Activated T-helper 1 cell treated with anti-CD3 and anti-CD28 coated beads, Interleukin-12 subunit alpha, Interleukin-12 subunit beta, Interleukin-2, Interleukin-4 antibody, amounts not matched to agents 30 ng/mL and 10 ng/mL and 1 ng/mL, durations not matched to agents 14 hours and 24 hours and 36 hours (primary cell): ENCODE data around the gene STK38. TPM values are rescaled to one million over a fixed set of nuclear protein-coding genes. Genes with fewer than 3 reads are reported as not detected.
"Not testable (repeated sequence)": the region's sequence is repeated elsewhere in the genome, so short reads cannot be mapped to it uniquely, and the experiment has no call there.

Source experiments
- DNase-seq: peaks from one replicate; pipeline ENCODE4 v3.0.0; 2021; ENCODE audit warnings: low spot score
- H3K27ac Mint-ChIP-seq: one replicate; pipeline ENCODE4 v1.8.0; 2021; ENCODE audit warnings: mild to moderate bottlenecking, mixed read lengths
- H3K27me3 Mint-ChIP-seq: one replicate; pipeline ENCODE4 v1.8.0; 2022; ENCODE audit warnings: mild to moderate bottlenecking, moderate library complexity, mixed read lengths; ENCODE audit not compliant: insufficient read depth
- H3K36me3 Mint-ChIP-seq: one replicate; pipeline ENCODE4 v1.8.0; 2021; ENCODE audit warnings: low read depth, mixed read lengths
- H3K4me1 Mint-ChIP-seq: one replicate; pipeline ENCODE4 v1.8.0; 2021; ENCODE audit warnings: low read depth, mixed read lengths
- H3K4me3 Mint-ChIP-seq: one replicate; pipeline ENCODE4 v1.8.0; 2021; ENCODE audit warnings: mild to moderate bottlenecking, moderate library complexity, mixed read lengths
- H3K9me3 Mint-ChIP-seq: one replicate; pipeline ENCODE4 v1.8.0; 2021; ENCODE audit warnings: mixed read lengths
- intact Hi-C: fragments of 100-400 bp; cut with micrococcal nuclease; formaldehyde crosslinking; loops from one replicate; pipeline ENCODE4 v1.15.1; 2024
- total RNA-seq: library from RNA; stranded (reverse); gene quantifications from 2 replicates; pipeline ENCODE4 v1.2.3, GENCODE V29; 2022

STK38 gene
- total RNA-seq: 23.5 and 23.6 TPM in 2 replicates

- Mint-ChIP-seq H3K4me3 (peak within 1 kb of the TSS; percentile 95), H3K4me1 (peaks cover 50% of the 10 kb centered on the region), H3K27me3 (peaks cover 2% of the 10 kb centered on the region), H3K36me3 (peaks cover 7% of the 10 kb centered on the region), H3K9me3 (no peaks in the 10 kb centered on the region), H3K27ac (peak within 1 kb of the TSS; percentile 92)
- peak; percentile 84 for DNase-seq
- intact Hi-C loops: loop anchor here (1.0 to 10.0 kb wide), 6 partner anchors 47 to 422 kb away; partner anchors contain the start of genes CDKN1A and SRSF3
These were observed at the start of gene STK38 for GRCh38 chr6:36546920-36547645. Gene STK38, minus strand, starts transcription at chr6:36547479. Its CDS starts 7,277 bp downstream, at chr6:36540202.

GRCh38 chr6:36596356-36596755, 49.1 kb upstream of the STK38 start:
- H3K4me3 Mint-ChIP-seq: peak overlapping the region; percentile 97
- peak overlapping the region; percentile 100 for H3K27ac Mint-ChIP-seq
- intact Hi-C loops: loop anchor here (10.0 kb wide), 3 partner anchors 388 to 568 kb away; partner anchors contain the start of gene MTCH1
- DNase-seq: no peak
- H3K27me3 Mint-ChIP-seq: no peaks in the 10 kb centered on the region
- H3K4me1 Mint-ChIP-seq: peaks cover 62% of the 10 kb centered on the region
- no peaks in the 10 kb centered on the region for H3K9me3 Mint-ChIP-seq
- H3K36me3 Mint-ChIP-seq: peaks cover 68% of the 10 kb centered on the region

GRCh38 chr6:36594816-36595643, 47.8 kb upstream of the STK38 start:
- DNase-seq: no peak
- Mint-ChIP-seq H3K9me3 (no peaks in the 10 kb centered on the region), H3K4me3 (peak overlapping the region; percentile 97), H3K4me1 (peaks cover 52% of the 10 kb centered on the region), H3K27ac (peak overlapping the region; percentile 100), H3K36me3 (peaks cover 57% of the 10 kb centered on the region), H3K27me3 (no peaks in the 10 kb centered on the region)
- intact Hi-C loops: loop anchor here (1.0 to 10.0 kb wide), 9 partner anchors 9 to 570 kb away; partner anchors contain the start of genes MAPK14, MTCH1 and STK38

- intact Hi-C loops: loop anchor here (1.0 to 10.0 kb wide), 9 partner anchors 10 to 571 kb away; partner anchors contain the start of genes MAPK14, MTCH1 and STK38
- H3K9me3 Mint-ChIP-seq: no peaks in the 10 kb centered on the region
- peaks cover 44% of the 10 kb centered on the region for H3K4me1 Mint-ChIP-seq
- no peaks in the 10 kb centered on the region for H3K27me3 Mint-ChIP-seq
- DNase-seq: peak; percentile 96
- H3K36me3 Mint-ChIP-seq: peaks cover 49% of the 10 kb centered on the region
- peak within 1 kb of the TSS; percentile 97 for H3K4me3 Mint-ChIP-seq
- peak within 1 kb of the TSS; percentile 100 for H3K27ac Mint-ChIP-seq
These were observed 46.9 kb upstream of the STK38 start, which contains the start of gene SRSF3 for GRCh38 chr6:36594029-36594815. Gene SRSF3, plus strand, starts transcription at chr6:36594362. Its CDS starts 2,401 bp downstream, at chr6:36596763.

- Mint-ChIP-seq H3K36me3 (peaks cover 43% of the 10 kb centered on the region), H3K9me3 (no peaks in the 10 kb centered on the region), H3K4me1 (peaks cover 37% of the 10 kb centered on the region), H3K4me3 (peak overlapping the region; percentile 97), H3K27me3 (no peaks in the 10 kb centered on the region), H3K27ac (peak overlapping the region; percentile 100)
- peak; percentile 51 for DNase-seq
- intact Hi-C loops: loop anchor here (1.0 to 10.0 kb wide), 9 partner anchors 11 to 571 kb away; partner anchors contain the start of genes MAPK14, MTCH1 and STK38
These were observed 46.3 kb upstream of the STK38 start for GRCh38 chr6:36593569-36594028.

GRCh38 chr6:36592221-36592655, 45.0 kb upstream of the STK38 start:
- Mint-ChIP-seq H3K27ac (peak overlapping the region; percentile 87), H3K36me3 (peaks cover 31% of the 10 kb centered on the region), H3K9me3 (no peaks in the 10 kb centered on the region), H3K27me3 (no peaks in the 10 kb centered on the region), H3K4me1 (peaks cover 25% of the 10 kb centered on the region), H3K4me3 (peak overlapping the region; percentile 77)
- DNase-seq: no peak
- intact Hi-C loops: loop anchor here (10.0 kb wide), 3 partner anchors 393 to 573 kb away; partner anchors contain the start of gene MTCH1

- H3K4me1 Mint-ChIP-seq: peaks cover 13% of the 10 kb centered on the region
- H3K9me3 Mint-ChIP-seq: no peaks in the 10 kb centered on the region
- no peak overlapping the region for H3K4me3 Mint-ChIP-seq
- H3K27ac Mint-ChIP-seq: no peak overlapping the region
- no peak for DNase-seq
- H3K36me3 Mint-ChIP-seq: peaks cover 11% of the 10 kb centered on the region
- intact Hi-C loops: loop anchor here (10.0 kb wide), 3 partner anchors 395 to 575 kb away; partner anchors contain the start of gene MTCH1
- no peaks in the 10 kb centered on the region for H3K27me3 Mint-ChIP-seq
These were observed 43.0 kb upstream of the STK38 start for GRCh38 chr6:36590237-36590636.

GRCh38 chr6:36589025-36589400, 41.7 kb upstream of the STK38 start:
- DNase-seq, H3K27ac Mint-ChIP-seq, H3K36me3 Mint-ChIP-seq, H3K9me3 Mint-ChIP-seq, H3K4me3 Mint-ChIP-seq, H3K27me3 Mint-ChIP-seq, intact Hi-C loops: not testable (repeated sequence)
- peaks cover 13% of the 10 kb centered on the region for H3K4me1 Mint-ChIP-seq

GRCh38 chr6:36586606-36587005, 39.3 kb upstream of the STK38 start:
- no peak for DNase-seq
- Mint-ChIP-seq H3K36me3 (no peaks in the 10 kb centered on the region), H3K4me3 (no peak overlapping the region), H3K27ac (no peak overlapping the region), H3K27me3 (peaks cover 5% of the 10 kb centered on the region), H3K9me3 (no peaks in the 10 kb centered on the region), H3K4me1 (no peaks in the 10 kb centered on the region)
- intact Hi-C loops: no loop called here

- Mint-ChIP-seq H3K4me3 (no peak overlapping the region), H3K36me3 (no peaks in the 10 kb centered on the region)
- intact Hi-C loops: no loop called here
These were observed 34.4 kb upstream of the STK38 start for GRCh38 chr6:36581716-36582115.

GRCh38 chr6:36580184-36580526, 32.9 kb upstream of the STK38 start:
- no peak for DNase-seq
- H3K27me3 Mint-ChIP-seq: peaks cover 5% of the 10 kb centered on the region
- no peaks in the 10 kb centered on the region for H3K9me3 Mint-ChIP-seq
- no peak overlapping the region for H3K27ac Mint-ChIP-seq
- H3K4me3 Mint-ChIP-seq: no peak overlapping the region
- no peaks in the 10 kb centered on the region for H3K36me3 Mint-ChIP-seq
- H3K4me1 Mint-ChIP-seq: no peaks in the 10 kb centered on the region
- intact Hi-C loops: no loop called here

More at GRCh38 chr6:36581716-36582115, 34.4 kb upstream of the STK38 start:
- no peaks in the 10 kb centered on the region for H3K9me3 Mint-ChIP-seq
- H3K27me3 Mint-ChIP-seq: peaks cover 5% of the 10 kb centered on the region
- H3K27ac Mint-ChIP-seq: no peak overlapping the region
- no peak for DNase-seq
- H3K4me1 Mint-ChIP-seq: no peaks in the 10 kb centered on the region

- Mint-ChIP-seq H3K9me3 (peaks cover 6% of the 10 kb centered on the region), H3K27me3 (peaks cover 5% of the 10 kb centered on the region), H3K36me3 (peaks cover 2% of the 10 kb centered on the region), H3K27ac (no peak overlapping the region), H3K4me3 (no peak overlapping the region), H3K4me1 (no peaks in the 10 kb centered on the region)
- DNase-seq: no peak
- intact Hi-C loops: no loop called here
These were observed 31.2 kb upstream of the STK38 start for GRCh38 chr6:36578431-36578830.
